ENCODE measurements around the gene IKZF1.

IKZF1 gene

GRCh38 chr7:50362712-50363282 is 58.3 kb downstream of the IKZF1 start:
- Histone ChIP-seq H3K9ac (ENCODE audit: low read length) (no peak overlapping the region), H3K9me3 (ENCODE audit: low read length) (no peaks in the 10 kb centered on the region), H3K27ac (ENCODE audit: low read depth, low read length) (no peak overlapping the region), H3K27me3 (ENCODE audit: control insufficient read depth in 1 of 2, insufficient read depth in 2 of 2, low read length in 2 of 2) (no peaks in the 10 kb centered on the region), H3K36me3 (ENCODE audit: insufficient read depth, low read length) (no peaks in the 10 kb centered on the region), H3K4me3 (ENCODE audit: low read depth in 1 of 2, low read length in 2 of 2) (no peak overlapping the region), H3K4me1 (ENCODE audit: insufficient read depth, low read length) (no peaks in the 10 kb centered on the region)

- Histone ChIP-seq H3K36me3 (ENCODE audit: insufficient read depth, low read length) (no peaks in the 10 kb centered on the region), H3K4me3 (ENCODE audit: low read depth in 1 of 2, low read length in 2 of 2) (no peak overlapping the region), H3K4me1 (ENCODE audit: insufficient read depth, low read length) (no peaks in the 10 kb centered on the region), H3K9ac (ENCODE audit: low read length) (no peak overlapping the region), H3K27ac (ENCODE audit: low read depth, low read length) (no peak overlapping the region), H3K9me3 (ENCODE audit: low read length) (no peaks in the 10 kb centered on the region), H3K27me3 (ENCODE audit: control insufficient read depth in 1 of 2, insufficient read depth in 2 of 2, low read length in 2 of 2) (no peaks in the 10 kb centered on the region)
Observed at GRCh38 chr7:50363327-50364060, 59.0 kb downstream of the IKZF1 start.

GRCh38 chr7:50364645-50365044 is 60.1 kb downstream of the IKZF1 start:
- H3K4me3 ChIP-seq (ENCODE audit: low read depth in 1 of 2, low read length in 2 of 2): no peak overlapping the region
- H3K9me3 ChIP-seq (ENCODE audit: low read length): no peaks in the 10 kb centered on the region
- H3K36me3 ChIP-seq (ENCODE audit: insufficient read depth, low read length): no peaks in the 10 kb centered on the region
- H3K27me3 ChIP-seq (ENCODE audit: control insufficient read depth in 1 of 2, insufficient read depth in 2 of 2, low read length in 2 of 2): no peaks in the 10 kb centered on the region
- no peak overlapping the region for H3K27ac ChIP-seq (ENCODE audit: low read depth, low read length)
- no peaks in the 10 kb centered on the region for H3K4me1 ChIP-seq (ENCODE audit: insufficient read depth, low read length)
- H3K9ac ChIP-seq (ENCODE audit: low read length): no peak overlapping the region

- no peak overlapping the region for H3K9ac ChIP-seq (ENCODE audit: low read length)
- no peaks in the 10 kb centered on the region for H3K27me3 ChIP-seq (ENCODE audit: control insufficient read depth in 1 of 2, insufficient read depth in 2 of 2, low read length in 2 of 2)
- no peak overlapping the region for H3K4me3 ChIP-seq (ENCODE audit: low read depth in 1 of 2, low read length in 2 of 2)
- H3K36me3 ChIP-seq (ENCODE audit: insufficient read depth, low read length): no peaks in the 10 kb centered on the region
- H3K9me3 ChIP-seq (ENCODE audit: low read length): no peaks in the 10 kb centered on the region
- H3K27ac ChIP-seq (ENCODE audit: low read depth, low read length): no peak overlapping the region
- no peaks in the 10 kb centered on the region for H3K4me1 ChIP-seq (ENCODE audit: insufficient read depth, low read length)
Observed at GRCh38 chr7:50366311-50366710, 61.8 kb downstream of the IKZF1 start.

- Histone ChIP-seq H3K27me3 (ENCODE audit: control insufficient read depth in 1 of 2, insufficient read depth in 2 of 2, low read length in 2 of 2) (no peaks in the 10 kb centered on the region), H3K4me3 (ENCODE audit: low read depth in 1 of 2, low read length in 2 of 2) (no peak overlapping the region), H3K27ac (ENCODE audit: low read depth, low read length) (no peak overlapping the region), H3K9me3 (ENCODE audit: low read length) (no peaks in the 10 kb centered on the region), H3K4me1 (ENCODE audit: insufficient read depth, low read length) (no peaks in the 10 kb centered on the region), H3K9ac (ENCODE audit: low read length) (no peak overlapping the region), H3K36me3 (ENCODE audit: insufficient read depth, low read length) (no peaks in the 10 kb centered on the region)
Observed at GRCh38 chr7:50367100-50367499, 62.6 kb downstream of the IKZF1 start.

- Histone ChIP-seq H3K36me3 (ENCODE audit: insufficient read depth, low read length) (no peaks in the 10 kb centered on the region), H3K27me3 (ENCODE audit: control insufficient read depth in 1 of 2, insufficient read depth in 2 of 2, low read length in 2 of 2) (no peaks in the 10 kb centered on the region), H3K9me3 (ENCODE audit: low read length) (no peaks in the 10 kb centered on the region), H3K4me3 (ENCODE audit: low read depth in 1 of 2, low read length in 2 of 2) (no peak overlapping the region), H3K9ac (ENCODE audit: low read length) (no peak overlapping the region), H3K27ac (ENCODE audit: low read depth, low read length) (no peak overlapping the region), H3K4me1 (ENCODE audit: insufficient read depth, low read length) (no peaks in the 10 kb centered on the region)
Observed at GRCh38 chr7:50367570-50367969, 63.1 kb downstream of the IKZF1 start.

GRCh38 chr7:50368366-50368765 is 63.9 kb downstream of the IKZF1 start:
- no peaks in the 10 kb centered on the region for H3K36me3 ChIP-seq (ENCODE audit: insufficient read depth, low read length)
- no peaks in the 10 kb centered on the region for H3K27me3 ChIP-seq (ENCODE audit: control insufficient read depth in 1 of 2, insufficient read depth in 2 of 2, low read length in 2 of 2)
- no peaks in the 10 kb centered on the region for H3K4me1 ChIP-seq (ENCODE audit: insufficient read depth, low read length)
- no peaks in the 10 kb centered on the region for H3K9me3 ChIP-seq (ENCODE audit: low read length)
- no peak overlapping the region for H3K27ac ChIP-seq (ENCODE audit: low read depth, low read length)
- H3K4me3 ChIP-seq (ENCODE audit: low read depth in 1 of 2, low read length in 2 of 2): no peak overlapping the region
- no peak overlapping the region for H3K9ac ChIP-seq (ENCODE audit: low read length)

- Histone ChIP-seq H3K9ac (ENCODE audit: low read length) (no peak overlapping the region), H3K36me3 (ENCODE audit: insufficient read depth, low read length) (no peaks in the 10 kb centered on the region), H3K27ac (ENCODE audit: low read depth, low read length) (no peak overlapping the region), H3K4me3 (ENCODE audit: low read depth in 1 of 2, low read length in 2 of 2) (no peak overlapping the region), H3K9me3 (ENCODE audit: low read length) (no peaks in the 10 kb centered on the region), H3K27me3 (ENCODE audit: control insufficient read depth in 1 of 2, insufficient read depth in 2 of 2, low read length in 2 of 2) (no peaks in the 10 kb centered on the region), H3K4me1 (ENCODE audit: insufficient read depth, low read length) (no peaks in the 10 kb centered on the region)
Observed at GRCh38 chr7:50369143-50370026, 64.9 kb downstream of the IKZF1 start.

- Histone ChIP-seq H3K36me3 (ENCODE audit: insufficient read depth, low read length) (no peaks in the 10 kb centered on the region), H3K4me3 (ENCODE audit: low read depth in 1 of 2, low read length in 2 of 2) (no peak overlapping the region), H3K9ac (ENCODE audit: low read length) (no peak overlapping the region), H3K27ac (ENCODE audit: low read depth, low read length) (no peak overlapping the region), H3K4me1 (ENCODE audit: insufficient read depth, low read length) (no peaks in the 10 kb centered on the region), H3K27me3 (ENCODE audit: control insufficient read depth in 1 of 2, insufficient read depth in 2 of 2, low read length in 2 of 2) (no peaks in the 10 kb centered on the region), H3K9me3 (ENCODE audit: low read length) (no peaks in the 10 kb centered on the region)
Observed at GRCh38 chr7:50370884-50371283, 66.4 kb downstream of the IKZF1 start.

GRCh38 chr7:50371551-50372021 is 67.1 kb downstream of the IKZF1 start:
- H3K27me3 ChIP-seq (ENCODE audit: control insufficient read depth in 1 of 2, insufficient read depth in 2 of 2, low read length in 2 of 2): no peaks in the 10 kb centered on the region
- no peak overlapping the region for H3K27ac ChIP-seq (ENCODE audit: low read depth, low read length)
- H3K36me3 ChIP-seq (ENCODE audit: insufficient read depth, low read length): no peaks in the 10 kb centered on the region
- H3K4me1 ChIP-seq (ENCODE audit: insufficient read depth, low read length): no peaks in the 10 kb centered on the region
- no peak overlapping the region for H3K4me3 ChIP-seq (ENCODE audit: low read depth in 1 of 2, low read length in 2 of 2)
- no peak overlapping the region for H3K9ac ChIP-seq (ENCODE audit: low read length)
- no peaks in the 10 kb centered on the region for H3K9me3 ChIP-seq (ENCODE audit: low read length)

- H3K27me3 ChIP-seq (ENCODE audit: control insufficient read depth in 1 of 2, insufficient read depth in 2 of 2, low read length in 2 of 2): no peaks in the 10 kb centered on the region
Observed at GRCh38 chr7:50372923-50373322, 68.4 kb downstream of the IKZF1 start.

More at GRCh38 chr7:50372923-50373322, 68.4 kb downstream of the IKZF1 start:
- Histone ChIP-seq H3K9me3 (ENCODE audit: low read length) (no peaks in the 10 kb centered on the region), H3K4me3 (ENCODE audit: low read depth in 1 of 2, low read length in 2 of 2) (no peak overlapping the region), H3K4me1 (ENCODE audit: insufficient read depth, low read length) (no peaks in the 10 kb centered on the region), H3K9ac (ENCODE audit: low read length) (no peak overlapping the region), H3K36me3 (ENCODE audit: insufficient read depth, low read length) (no peaks in the 10 kb centered on the region), H3K27ac (ENCODE audit: low read depth, low read length) (no peak overlapping the region)
